Endothelial cell (in vitro differentiated cells): Measurements from ENCODE around the gene PEMT. TPM values are rescaled to one million over a fixed set of nuclear protein-coding genes. Genes with fewer than 3 reads are reported as not detected.

Experiments used
- DNase-seq: peaks from one replicate; pipeline ENCODE4 v3.0.0; 2021; ENCODE audit warnings: low spot score
- H3K27ac Mint-ChIP-seq: one replicate; pipeline ENCODE4 v1.8.0; 2021; ENCODE audit warnings: mixed read lengths, inconsistent platforms; ENCODE audit not compliant: unreplicated experiment
- H3K27me3 Mint-ChIP-seq: one replicate; pipeline ENCODE4 v1.8.0; 2021; ENCODE audit warnings: mild to moderate bottlenecking, moderate library complexity, mixed read lengths, inconsistent platforms; ENCODE audit not compliant: unreplicated experiment
- H3K36me3 Mint-ChIP-seq: one replicate; pipeline ENCODE4 v1.8.0; 2021; ENCODE audit warnings: mild to moderate bottlenecking, low read depth, mixed read lengths, inconsistent platforms; ENCODE audit not compliant: unreplicated experiment
- H3K4me1 Mint-ChIP-seq: one replicate; pipeline ENCODE4 v1.8.0; 2021; ENCODE audit warnings: mild to moderate bottlenecking, mixed read lengths, inconsistent platforms; ENCODE audit not compliant: unreplicated experiment
- H3K4me3 Mint-ChIP-seq: one replicate; pipeline ENCODE4 v1.8.0; 2021; ENCODE audit warnings: mild to moderate bottlenecking, mixed read lengths, inconsistent platforms; ENCODE audit not compliant: unreplicated experiment
- H3K9me3 Mint-ChIP-seq: one replicate; pipeline ENCODE4 v1.8.0; 2021; ENCODE audit warnings: mixed read lengths, inconsistent platforms; ENCODE audit not compliant: unreplicated experiment
- CTCF ChIP-seq: fragments of 200-600 bp; sonication (generic); IDR thresholded peaks from one replicate; pipeline ENCODE4 v1.5.0; 2021; ENCODE audit warnings: antibody characterized with exemption; ENCODE audit not compliant: unreplicated experiment
- total RNA-seq: library from RNA; stranded (reverse); fragmentation: NEBNext Ultra II Directional; extraction: Animal tissue kit (Norgen Biotek cat#: 25700); gene quantifications from one replicate; pipeline ENCODE4 v1.2.1, GENCODE V29; 2021; ENCODE audit not compliant: unreplicated experiment

PEMT gene
- total RNA-seq, 1 donor from 2014 or later: 29.7 TPM

GRCh38 chr17:17559164-17559563 lies 32.3 kb downstream of the PEMT start:
- H3K27ac Mint-ChIP-seq: no peak overlapping the region
- no peaks in the 10 kb centered on the region for H3K4me1 Mint-ChIP-seq
- no peaks in the 10 kb centered on the region for H3K36me3 Mint-ChIP-seq
- peaks cover 2% of the 10 kb centered on the region for H3K27me3 Mint-ChIP-seq
- no peak for DNase-seq
- no peaks in the 10 kb centered on the region for H3K9me3 Mint-ChIP-seq
- no peak for TF ChIP-seq CTCF
- H3K4me3 Mint-ChIP-seq: no peak overlapping the region

- no peak for TF ChIP-seq CTCF
- H3K27ac Mint-ChIP-seq: no peak overlapping the region
- no peaks in the 10 kb centered on the region for H3K4me1 Mint-ChIP-seq
- no peak overlapping the region for H3K4me3 Mint-ChIP-seq
- peaks cover 2% of the 10 kb centered on the region for H3K27me3 Mint-ChIP-seq
- no peaks in the 10 kb centered on the region for H3K36me3 Mint-ChIP-seq
- no peaks in the 10 kb centered on the region for H3K9me3 Mint-ChIP-seq
- no peak for DNase-seq
Measured at GRCh38 chr17:17558431-17558830, 33.1 kb downstream of the PEMT start.

- TF ChIP-seq CTCF: no peak
- Mint-ChIP-seq H3K27me3 (peaks cover 4% of the 10 kb centered on the region), H3K36me3 (no peaks in the 10 kb centered on the region), H3K27ac (no peak overlapping the region), H3K9me3 (no peaks in the 10 kb centered on the region), H3K4me3 (no peak overlapping the region), H3K4me1 (no peaks in the 10 kb centered on the region)
- no peak for DNase-seq
Measured at GRCh38 chr17:17557796-17558195, 33.7 kb downstream of the PEMT start.

GRCh38 chr17:17556671-17557070 lies 34.8 kb downstream of the PEMT start:
- H3K27ac Mint-ChIP-seq: no peak overlapping the region
- no peaks in the 10 kb centered on the region for H3K9me3 Mint-ChIP-seq
- no peak for TF ChIP-seq CTCF
- no peaks in the 10 kb centered on the region for H3K4me1 Mint-ChIP-seq
- DNase-seq: no peak
- H3K36me3 Mint-ChIP-seq: no peaks in the 10 kb centered on the region
- H3K4me3 Mint-ChIP-seq: no peak overlapping the region
- peaks cover 4% of the 10 kb centered on the region for H3K27me3 Mint-ChIP-seq

- H3K4me3 Mint-ChIP-seq: no peak overlapping the region
- H3K27ac Mint-ChIP-seq: no peak overlapping the region
- H3K4me1 Mint-ChIP-seq: no peaks in the 10 kb centered on the region
- no peaks in the 10 kb centered on the region for H3K9me3 Mint-ChIP-seq
- no peak for TF ChIP-seq CTCF
- peaks cover 4% of the 10 kb centered on the region for H3K27me3 Mint-ChIP-seq
- no peak for DNase-seq
- H3K36me3 Mint-ChIP-seq: no peaks in the 10 kb centered on the region
Measured at GRCh38 chr17:17555906-17556305, 35.6 kb downstream of the PEMT start.
